HEK293 (cell line): ENCODE results near the gene AK9.

ENCODE experiments used
- CTCF ChIA-PET: fragments of 350-600 bp; formaldehyde crosslinking; extraction: SDS; loops from one replicate; lab custom pipeline; 2021; ENCODE audit warnings: antibody characterized with exemption; lab: Yijun Ruan, JAX
- POLR2A ChIA-PET: fragments of 300-600 bp; formaldehyde crosslinking; extraction: SDS; loops from one replicate; lab custom pipeline; 2020; ENCODE audit warnings: antibody characterized with exemption, inconsistent platforms; lab: Yijun Ruan, JAX
- H3K27ac ChIP-seq: fragments of 200-500 bp; sonication (Bioruptor generic); 2 replicates; pipeline ENCODE4 v1.5.1; 2014; ENCODE audit warnings: low read depth, low read length, control low read depth, inconsistent platforms; ENCODE audit errors: extremely low read depth
- H3K36me3 ChIP-seq, 2 experiments: fragments of 200-500 bp in 1 of 2; sonication (Bioruptor generic) in 1 of 2; 1 replicate in 1 of 2; 2 replicates in 1 of 2; pipeline ENCODE4 v1.5.1; 2014 to 2017; ENCODE audit warnings: inconsistent platforms in 2 of 2, low read length in 2 of 2; ENCODE audit not compliant: control insufficient read depth in 2 of 2, insufficient read depth in 1 of 2
- H3K4me1 ChIP-seq: fragments of 200-500 bp; sonication (Bioruptor generic); 2 replicates; pipeline ENCODE4 v1.5.1; 2014; ENCODE audit warnings: mild to moderate bottlenecking, low read length, inconsistent platforms; ENCODE audit not compliant: control insufficient read depth, insufficient read depth
- H3K4me3 ChIP-seq: 2 replicates; pipeline ENCODE4 v1.5.1; 2011; ENCODE audit warnings: low read depth, mild to moderate bottlenecking, control low read depth, low read length, moderate library complexity
- H3K9me3 ChIP-seq: fragments of 200-500 bp; sonication (Bioruptor generic); 2 replicates; pipeline ENCODE4 v1.5.1; 2014; ENCODE audit warnings: low read depth, low read length, inconsistent platforms; ENCODE audit not compliant: control insufficient read depth, insufficient read depth
- CTCF ChIP-seq: fragments of 450-650 bp; formaldehyde crosslinking; IDR thresholded peaks from 2 replicates; pipeline ENCODE4 v1.5.1; 2016; ENCODE audit warnings: missing biosample characterization, missing genetic modification characterization
- GLI4 ChIP-seq: fragments of 450-650 bp; formaldehyde crosslinking; IDR thresholded peaks from 2 replicates; pipeline ENCODE4 v1.5.1; 2016; ENCODE audit warnings: missing biosample characterization, missing genetic modification characterization
- RBAK ChIP-seq: fragments of 450-650 bp; formaldehyde crosslinking; IDR thresholded peaks from 2 replicates; pipeline ENCODE4 v1.5.1; 2016; ENCODE audit warnings: missing biosample characterization, missing genetic modification characterization
- ZNF121 ChIP-seq: fragments of 450-650 bp; formaldehyde crosslinking; IDR thresholded peaks from 2 replicates; pipeline ENCODE4 v1.5.1; 2016; ENCODE audit warnings: missing biosample characterization, missing genetic modification characterization
- ZNF354C ChIP-seq: fragments of 450-650 bp; formaldehyde crosslinking; IDR thresholded peaks from 2 replicates; pipeline ENCODE4 v1.5.1; 2016; ENCODE audit warnings: missing biosample characterization, missing genetic modification characterization, low read depth, borderline replicate concordance
- ZNF394 ChIP-seq: fragments of 450-650 bp; formaldehyde crosslinking; IDR thresholded peaks from 2 replicates; pipeline ENCODE4 v1.5.1; 2016; ENCODE audit warnings: missing biosample characterization, missing genetic modification characterization, mild to moderate bottlenecking, moderate library complexity, borderline replicate concordance
- ZNF488 ChIP-seq: fragments of 450-650 bp; formaldehyde crosslinking; IDR thresholded peaks from 2 replicates; pipeline ENCODE4 v1.5.1; 2016; ENCODE audit warnings: missing biosample characterization, missing genetic modification characterization
- ZNF555 ChIP-seq: fragments of 450-650 bp; formaldehyde crosslinking; conservative IDR thresholded peaks from 2 replicates; pipeline ENCODE4 v1.5.1; 2017; ENCODE audit warnings: missing biosample characterization, mild to moderate bottlenecking, missing genetic modification characterization, inconsistent platforms
- ZNF560 ChIP-seq: fragments of 450-650 bp; formaldehyde crosslinking; IDR thresholded peaks from 2 replicates; pipeline ENCODE4 v1.5.1; 2017; ENCODE audit warnings: missing biosample characterization, missing genetic modification characterization, borderline replicate concordance
- ZNF585B ChIP-seq: fragments of 450-650 bp; formaldehyde crosslinking; IDR thresholded peaks from 2 replicates; pipeline ENCODE4 v1.5.1; 2016; ENCODE audit warnings: missing biosample characterization, missing genetic modification characterization
- ZNF610 ChIP-seq: fragments of 450-650 bp; formaldehyde crosslinking; IDR thresholded peaks from 2 replicates; pipeline ENCODE4 v1.5.1; 2016; ENCODE audit warnings: missing biosample characterization, missing genetic modification characterization, borderline replicate concordance
- ZNF785 ChIP-seq: fragments of 450-650 bp; formaldehyde crosslinking; IDR thresholded peaks from 2 replicates; pipeline ENCODE4 v1.5.1; 2016; ENCODE audit warnings: missing biosample characterization, missing genetic modification characterization
- ZNF791 ChIP-seq: fragments of 450-650 bp; formaldehyde crosslinking; IDR thresholded peaks from 2 replicates; pipeline ENCODE4 v1.5.1; 2016; ENCODE audit warnings: missing biosample characterization, missing genetic modification characterization
- ZSCAN23 ChIP-seq: fragments of 450-650 bp; formaldehyde crosslinking; IDR thresholded peaks from 2 replicates; pipeline ENCODE4 v1.5.1; 2016; ENCODE audit warnings: missing biosample characterization, missing genetic modification characterization
- TF ChIP-seq, protein P1 (sequence below): fragments of 450-650 bp; formaldehyde crosslinking; IDR thresholded peaks from 2 replicates; pipeline ENCODE4 v1.5.1; 2016; ENCODE audit warnings: missing biosample characterization, missing genetic modification characterization
- TF ChIP-seq, protein P2 (sequence below): fragments of 450-650 bp; formaldehyde crosslinking; IDR thresholded peaks from 2 replicates; pipeline ENCODE4 v1.5.1; 2016; ENCODE audit warnings: missing biosample characterization, missing genetic modification characterization
- TF ChIP-seq, protein P3 (sequence below): fragments of 450-650 bp; formaldehyde crosslinking; IDR thresholded peaks from 2 replicates; pipeline ENCODE4 v1.5.1; 2016; ENCODE audit warnings: missing biosample characterization, missing genetic modification characterization

Gene AK9

DNA sequence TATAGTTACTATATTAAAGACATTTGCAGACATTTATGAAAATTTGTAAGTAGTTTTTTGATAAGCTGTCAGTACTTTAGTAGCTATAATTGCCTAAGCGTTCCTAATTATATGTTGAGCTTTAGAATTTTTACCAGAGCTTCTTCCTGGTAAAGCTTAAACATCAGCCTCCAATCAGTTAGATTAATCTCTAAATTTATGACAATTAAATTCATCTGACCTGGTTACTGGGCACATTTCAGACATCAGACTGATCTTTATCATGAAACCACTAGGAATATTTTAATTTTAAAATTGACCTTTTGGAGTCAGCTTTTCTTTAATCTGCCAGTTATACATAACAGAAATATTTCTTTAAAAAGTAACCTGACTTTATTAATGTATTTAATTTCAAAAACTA, 23.6 kb upstream of the AK9 start:
- CTCF ChIA-PET, result interaction anchor here (0.6 to 7.6 kb wide), 5 partner anchors 10 to 677 kb away, joined by 3 to 44 read pairs (median 3); partner anchors contain the start of genes AK9 and FIG4
- peaks cover 0 to 3% of the 10 kb centered on the region in 2 experiments; a peak in 2 of 3 replicates for H3K36me3 ChIP-seq
- POLR2A ChIA-PET, result no interaction called here
- H3K9me3 ChIP-seq, result no peaks in the 10 kb centered on the region
- H3K4me3 ChIP-seq, result no peak overlapping the region
- TF ChIP-seq ZNF785, result no peak
- no peak for TF ChIP-seq ZNF610
- TF ChIP-seq, protein P1, sequence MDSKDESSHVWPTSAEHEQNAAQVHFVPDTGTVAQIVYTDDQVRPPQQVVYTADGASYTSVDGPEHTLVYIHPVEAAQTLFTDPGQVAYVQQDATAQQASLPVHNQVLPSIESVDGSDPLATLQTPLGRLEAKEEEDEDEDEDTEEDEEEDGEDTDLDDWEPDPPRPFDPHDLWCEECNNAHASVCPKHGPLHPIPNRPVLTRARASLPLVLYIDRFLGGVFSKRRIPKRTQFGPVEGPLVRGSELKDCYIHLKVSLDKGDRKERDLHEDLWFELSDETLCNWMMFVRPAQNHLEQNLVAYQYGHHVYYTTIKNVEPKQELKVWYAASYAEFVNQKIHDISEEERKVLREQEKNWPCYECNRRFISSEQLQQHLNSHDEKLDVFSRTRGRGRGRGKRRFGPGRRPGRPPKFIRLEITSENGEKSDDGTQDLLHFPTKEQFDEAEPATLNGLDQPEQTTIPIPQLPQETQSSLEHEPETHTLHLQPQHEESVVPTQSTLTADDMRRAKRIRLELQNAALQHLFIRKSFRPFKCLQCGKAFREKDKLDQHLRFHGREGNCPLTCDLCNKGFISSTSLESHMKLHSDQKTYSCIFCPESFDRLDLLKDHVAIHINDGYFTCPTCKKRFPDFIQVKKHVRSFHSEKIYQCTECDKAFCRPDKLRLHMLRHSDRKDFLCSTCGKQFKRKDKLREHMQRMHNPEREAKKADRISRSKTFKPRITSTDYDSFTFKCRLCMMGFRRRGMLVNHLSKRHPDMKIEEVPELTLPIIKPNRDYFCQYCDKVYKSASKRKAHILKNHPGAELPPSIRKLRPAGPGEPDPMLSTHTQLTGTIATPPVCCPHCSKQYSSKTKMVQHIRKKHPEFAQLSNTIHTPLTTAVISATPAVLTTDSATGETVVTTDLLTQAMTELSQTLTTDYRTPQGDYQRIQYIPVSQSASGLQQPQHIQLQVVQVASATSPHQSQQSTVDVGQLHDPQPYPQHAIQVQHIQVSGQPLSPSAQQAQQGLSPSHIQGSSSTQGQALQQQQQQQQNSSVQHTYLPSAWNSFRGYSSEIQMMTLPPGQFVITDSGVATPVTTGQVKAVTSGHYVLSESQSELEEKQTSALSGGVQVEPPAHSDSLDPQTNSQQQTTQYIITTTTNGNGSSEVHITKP (tag by site-specific recombination), result no peak
- no peak for TF ChIP-seq ZNF394
- TF ChIP-seq GLI4, result no peak
- TF ChIP-seq ZNF121 (tag by site-specific recombination), result no peak
- TF ChIP-seq, protein P2, sequence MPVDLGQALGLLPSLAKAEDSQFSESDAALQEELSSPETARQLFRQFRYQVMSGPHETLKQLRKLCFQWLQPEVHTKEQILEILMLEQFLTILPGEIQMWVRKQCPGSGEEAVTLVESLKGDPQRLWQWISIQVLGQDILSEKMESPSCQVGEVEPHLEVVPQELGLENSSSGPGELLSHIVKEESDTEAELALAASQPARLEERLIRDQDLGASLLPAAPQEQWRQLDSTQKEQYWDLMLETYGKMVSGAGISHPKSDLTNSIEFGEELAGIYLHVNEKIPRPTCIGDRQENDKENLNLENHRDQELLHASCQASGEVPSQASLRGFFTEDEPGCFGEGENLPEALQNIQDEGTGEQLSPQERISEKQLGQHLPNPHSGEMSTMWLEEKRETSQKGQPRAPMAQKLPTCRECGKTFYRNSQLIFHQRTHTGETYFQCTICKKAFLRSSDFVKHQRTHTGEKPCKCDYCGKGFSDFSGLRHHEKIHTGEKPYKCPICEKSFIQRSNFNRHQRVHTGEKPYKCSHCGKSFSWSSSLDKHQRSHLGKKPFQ (tag by site-specific recombination), result no peak
- TF ChIP-seq ZNF354C (tag by site-specific recombination), result no peak
- no peak for TF ChIP-seq CTCF (tag by site-specific recombination)
- no peak for TF ChIP-seq ZNF560 (tag by site-specific recombination)
- no peak for TF ChIP-seq ZNF488
- TF ChIP-seq ZNF555 (tag by site-specific recombination), result no peak
- no peak for TF ChIP-seq ZSCAN23
- TF ChIP-seq, protein P3, sequence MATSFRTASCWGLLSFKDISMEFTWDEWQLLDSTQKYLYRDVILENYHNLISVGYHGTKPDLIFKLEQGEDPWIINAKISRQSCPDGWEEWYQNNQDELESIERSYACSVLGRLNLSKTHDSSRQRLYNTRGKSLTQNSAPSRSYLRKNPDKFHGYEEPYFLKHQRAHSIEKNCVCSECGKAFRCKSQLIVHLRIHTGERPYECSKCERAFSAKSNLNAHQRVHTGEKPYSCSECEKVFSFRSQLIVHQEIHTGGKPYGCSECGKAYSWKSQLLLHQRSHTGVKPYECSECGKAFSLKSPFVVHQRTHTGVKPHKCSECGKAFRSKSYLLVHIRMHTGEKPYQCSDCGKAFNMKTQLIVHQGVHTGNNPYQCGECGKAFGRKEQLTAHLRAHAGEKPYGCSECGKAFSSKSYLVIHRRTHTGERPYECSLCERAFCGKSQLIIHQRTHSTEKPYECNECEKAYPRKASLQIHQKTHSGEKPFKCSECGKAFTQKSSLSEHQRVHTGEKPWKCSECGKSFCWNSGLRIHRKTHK (tag by site-specific recombination), result no peak
- TF ChIP-seq RBAK (tag by site-specific recombination), result no peak
- TF ChIP-seq ZNF585B (tag by site-specific recombination), result no peak
- TF ChIP-seq ZNF791 (tag by site-specific recombination), result no peak
- no peak overlapping the region for H3K27ac ChIP-seq
- no peaks in the 10 kb centered on the region for H3K4me1 ChIP-seq
